ENCODE results near the gene MRGPRX1.
"Not testable (repeated sequence)": the region's sequence is repeated elsewhere in the genome, so short reads cannot be mapped to it uniquely, and the experiment has no call there.

Gene MRGPRX1

GRCh38 chr11:18912883-18913282, 26.3 kb downstream of the MRGPRX1 start:
- TF ChIP-seq GATA1 (IDR thresholded peaks at IDR 0.05; ENCODE audit: low read depth, low read length), result no peak
- TF ChIP-seq POLR2A (IDR thresholded peaks at IDR 0.05; ENCODE audit: low read length), result no peak
- no peak for DNase-seq

GRCh38 chr11:18907391-18907790, 31.8 kb downstream of the MRGPRX1 start:
- TF ChIP-seq POLR2A (IDR thresholded peaks at IDR 0.05; ENCODE audit: low read length), result no peak
- TF ChIP-seq GATA1 (IDR thresholded peaks at IDR 0.05; ENCODE audit: low read depth, low read length), result no peak
- no peak for DNase-seq

- DNase-seq, result not testable (repeated sequence)
These were observed 38.6 kb downstream of the MRGPRX1 start for GRCh38 chr11:18900637-18901036.

- DNase-seq, result not testable (repeated sequence)
These were observed 39.0 kb downstream of the MRGPRX1 start for GRCh38 chr11:18900151-18900611.

GRCh38 chr11:18891712-18892111, 47.5 kb downstream of the MRGPRX1 start:
- not testable (repeated sequence) for DNase-seq

- TF ChIP-seq GATA1 (IDR thresholded peaks at IDR 0.05; ENCODE audit: low read depth, low read length) (no peak), POLR2A (IDR thresholded peaks at IDR 0.05; ENCODE audit: low read length) (no peak)
- DNase-seq, result no peak
These were observed 48.6 kb downstream of the MRGPRX1 start for GRCh38 chr11:18890615-18891014.
